OCI-LY1 (cell line): Measurements from ENCODE around the gene ZCCHC14.
A peak's percentile ranks its signal among the peaks of the same experiment; 100 is the strongest.

Experiments used
- H2AFZ ChIP-seq: fragments of 200-600 bp; sonication (generic), shearing (Covaris generic); 2 replicates; pipeline ENCODE4 v1.6.0; 2014; ENCODE audit warnings: antibody characterized with exemption, mild to moderate bottlenecking, low read length
- H3F3A ChIP-seq: fragments of 200-600 bp; sonication (generic), shearing (Covaris generic); 2 replicates; pipeline ENCODE4 v1.6.0; 2014; ENCODE audit warnings: mild to moderate bottlenecking, antibody characterized with exemption, low read length, moderate library complexity; ENCODE audit not compliant: insufficient read depth
- H3K27ac ChIP-seq: fragments of 200-600 bp; sonication (generic); 2 replicates; pipeline ENCODE4 v1.5.1; 2014; ENCODE audit warnings: low read length, mixed run types, mild to moderate bottlenecking, low read depth; ENCODE audit not compliant: poor library complexity, severe bottlenecking
- H3K27me3 ChIP-seq: fragments of 200-600 bp; sonication (generic); 2 replicates; pipeline ENCODE4 v1.6.0; 2014; ENCODE audit warnings: antibody characterized with exemption, mild to moderate bottlenecking, low read length, moderate library complexity; ENCODE audit not compliant: insufficient read depth
- H3K36me3 ChIP-seq: fragments of 200-600 bp; sonication (generic); 2 replicates; pipeline ENCODE4 v1.6.1; 2014; ENCODE audit warnings: mild to moderate bottlenecking, antibody characterized with exemption, low read length, moderate library complexity, mixed read lengths; ENCODE audit not compliant: insufficient read depth
- H3K4me1 ChIP-seq: fragments of 200-600 bp; sonication (generic); 2 replicates; pipeline ENCODE4 v1.5.1; 2014; ENCODE audit warnings: mild to moderate bottlenecking, low read length, moderate library complexity; ENCODE audit not compliant: insufficient read depth, severe bottlenecking
- H3K4me2 ChIP-seq: fragments of 200-600 bp; sonication (generic), shearing (Covaris generic); 2 replicates; pipeline ENCODE4 v1.6.1; 2014; ENCODE audit warnings: low read length
- H3K4me3 ChIP-seq: fragments of 200-600 bp; sonication (generic); 2 replicates; pipeline ENCODE4 v1.5.1; 2014; ENCODE audit warnings: low read length, low read depth, mild to moderate bottlenecking, mixed read lengths; ENCODE audit not compliant: poor library complexity, severe bottlenecking
- H3K79me2 ChIP-seq: fragments of 200-600 bp; shearing (Covaris generic); 2 replicates; pipeline ENCODE4 v1.6.1; 2016; ENCODE audit warnings: mixed run types, low read length, mixed read lengths; ENCODE audit not compliant: insufficient read depth
- H3K9ac ChIP-seq: fragments of 200-600 bp; sonication (generic), shearing (Covaris generic); 2 replicates; pipeline ENCODE4 v1.6.1; 2014; ENCODE audit warnings: mild to moderate bottlenecking, low read length, mixed read lengths
- H3K9me2 ChIP-seq: fragments of 200-600 bp; sonication (generic), shearing (Covaris generic); 2 replicates; pipeline ENCODE4 v1.6.1; 2014; ENCODE audit warnings: low read depth, mild to moderate bottlenecking, low read length, mixed read lengths
- H3K9me3 ChIP-seq: fragments of 200-600 bp; shearing (Covaris generic); 2 replicates; pipeline ENCODE4 v1.6.1; 2014; ENCODE audit warnings: low read length, mixed read lengths
- H4K20me1 ChIP-seq: fragments of 200-600 bp; sonication (generic), shearing (Covaris generic); 2 replicates; pipeline ENCODE4 v1.6.0; 2016; ENCODE audit warnings: mild to moderate bottlenecking, low read length; ENCODE audit not compliant: insufficient read depth
- CTCF ChIP-seq: fragments of 200-600 bp; sonication (generic), shearing (Covaris generic); IDR thresholded peaks from 2 replicates; pipeline ENCODE4 v1.5.1; 2017; ENCODE audit warnings: mild to moderate bottlenecking, antibody characterized with exemption, low read length, moderate library complexity, mixed read lengths
- EZH2 ChIP-seq: fragments of 200-600 bp; sonication (generic), shearing (Covaris generic); IDR thresholded peaks from 2 replicates; pipeline ENCODE4 v1.8.0; 2017; ENCODE audit warnings: borderline replicate concordance, mixed run types, mild to moderate bottlenecking, antibody characterized with exemption, low read length, moderate library complexity, mixed read lengths

The ZCCHC14 gene

GRCh38 chr16:87463722-87464690 is 28.8 kb downstream of the ZCCHC14 start:
- Histone ChIP-seq H2AFZ (no peak overlapping the region), H3F3A (no peaks in the 10 kb centered on the region), H3K27me3 (no peaks in the 10 kb centered on the region), H3K9me3 (no peaks in the 10 kb centered on the region), H3K9me2 (no peaks in the 10 kb centered on the region), H3K79me2 (no peaks in the 10 kb centered on the region), H3K9ac (peak overlapping the region; percentile 10; the same call in 1 of the 2 replicates), H3K36me3 (peaks cover 6% of the 10 kb centered on the region; the same call in 1 of the 2 replicates), H3K4me3 (no peak overlapping the region), H3K27ac (peak overlapping the region; percentile 67), H3K4me1 (peaks cover 30% of the 10 kb centered on the region), H3K4me2 (peak overlapping the region; percentile 38; the same call in 1 of the 2 replicates), H4K20me1 (no peaks in the 10 kb centered on the region)
- TF ChIP-seq EZH2 (no peak), CTCF (no peak)

GRCh38 chr16:87461466-87461991 is 31.3 kb downstream of the ZCCHC14 start:
- no peaks in the 10 kb centered on the region for H3F3A ChIP-seq
- H3K79me2 ChIP-seq, result no peaks in the 10 kb centered on the region
- no peaks in the 10 kb centered on the region for H3K27me3 ChIP-seq
- no peak overlapping the region for H2AFZ ChIP-seq
- 0 out of 2 replicates have a peak overlapping the region, but pooled peaks have one; percentile 15 for H3K4me2 ChIP-seq
- H3K9me2 ChIP-seq, result no peaks in the 10 kb centered on the region
- peak; percentile 68 for TF ChIP-seq CTCF
- no peak for TF ChIP-seq EZH2
- no peak overlapping the region for H3K4me3 ChIP-seq
- H3K9ac ChIP-seq, result no peak overlapping the region
- no peak overlapping the region for H3K27ac ChIP-seq
- H4K20me1 ChIP-seq, result no peaks in the 10 kb centered on the region
- H3K36me3 ChIP-seq, result peaks cover 25% of the 10 kb centered on the region; the same call in 1 of the 2 replicates
- H3K9me3 ChIP-seq, result no peaks in the 10 kb centered on the region
- H3K4me1 ChIP-seq, result peaks cover 27% of the 10 kb centered on the region

- Histone ChIP-seq H3K4me3 (no peak overlapping the region), H3K4me1 (peaks cover 21% of the 10 kb centered on the region), H3K27me3 (no peaks in the 10 kb centered on the region), H3K4me2 (no peak overlapping the region), H3K9me2 (no peaks in the 10 kb centered on the region), H4K20me1 (no peaks in the 10 kb centered on the region), H3K27ac (no peak overlapping the region), H3K9ac (no peak overlapping the region), H3K79me2 (no peaks in the 10 kb centered on the region), H2AFZ (no peak overlapping the region), H3K9me3 (no peaks in the 10 kb centered on the region), H3K36me3 (peaks cover 26% of the 10 kb centered on the region; the same call in 1 of the 2 replicates), H3F3A (no peaks in the 10 kb centered on the region)
- TF ChIP-seq EZH2 (no peak), CTCF (no peak)
Measured at GRCh38 chr16:87460936-87461335, 31.9 kb downstream of the ZCCHC14 start.
